ENCODE results near the gene PPP1R12C.

The PPP1R12C gene

GRCh38 chr19:55088021-55088451 lies 29.4 kb downstream of the PPP1R12C start:
- TF ChIP-seq CTCF (IDR thresholded peaks at IDR 0.05; ENCODE audit: low read depth, low read length) = no peak
- peak overlapping the region; percentile 54 to 62 for H3K4me3 ChIP-seq (replicated peaks in 1 of 2; ENCODE audit: low read depth in 2 of 2, low read length in 2 of 2)
- no peak for DNase-seq (ENCODE audit: low read depth in 2 of 2)

- peak overlapping the region; percentile 54 to 62 for H3K4me3 ChIP-seq (replicated peaks in 1 of 2; ENCODE audit: low read depth in 2 of 2, low read length in 2 of 2)
- DNase-seq (ENCODE audit: low read depth in 2 of 2) = peak; percentile 36 to 52
- TF ChIP-seq CTCF (IDR thresholded peaks at IDR 0.05; ENCODE audit: low read depth, low read length) = no peak
Measured at GRCh38 chr19:55087542-55087901, 29.9 kb downstream of the PPP1R12C start.

GRCh38 chr19:55086730-55087541 lies 30.5 kb downstream of the PPP1R12C start:
- TF ChIP-seq CTCF (IDR thresholded peaks at IDR 0.05; ENCODE audit: low read depth, low read length) = no peak
- H3K4me3 ChIP-seq (replicated peaks in 1 of 2; ENCODE audit: low read depth in 2 of 2, low read length in 2 of 2) = peak overlapping the region; percentile 54 to 62
- DNase-seq (ENCODE audit: low read depth in 2 of 2) = peak; percentile 95 to 96

- DNase-seq (ENCODE audit: low read depth in 2 of 2) = no peak
- peak overlapping the region; percentile 54 to 62 for H3K4me3 ChIP-seq (replicated peaks in 1 of 2; ENCODE audit: low read depth in 2 of 2, low read length in 2 of 2)
- no peak for TF ChIP-seq CTCF (IDR thresholded peaks at IDR 0.05; ENCODE audit: low read depth, low read length)
Measured at GRCh38 chr19:55085923-55086715, 31.3 kb downstream of the PPP1R12C start.

- no peak overlapping the region for H3K4me3 ChIP-seq (replicated peaks in 1 of 2; ENCODE audit: low read depth in 2 of 2, low read length in 2 of 2)
- TF ChIP-seq CTCF (IDR thresholded peaks at IDR 0.05; ENCODE audit: low read depth, low read length) = no peak
- DNase-seq (ENCODE audit: low read depth in 2 of 2) = no peak
Measured at GRCh38 chr19:55084416-55084815, 33.0 kb downstream of the PPP1R12C start.

- DNase-seq (ENCODE audit: low read depth in 2 of 2) = no peak
- no peak overlapping the region for H3K4me3 ChIP-seq (replicated peaks in 1 of 2; ENCODE audit: low read depth in 2 of 2, low read length in 2 of 2)
- no peak for TF ChIP-seq CTCF (IDR thresholded peaks at IDR 0.05; ENCODE audit: low read depth, low read length)
Measured at GRCh38 chr19:55083004-55083850, 34.2 kb downstream of the PPP1R12C start.
